GM23338 (cell line): Measurements from ENCODE around the gene ZNF474. TPM values are rescaled to one million over a fixed set of nuclear protein-coding genes. Genes with fewer than 3 reads are reported as not detected.

Source experiments
- ATAC-seq: fragments of 200-7000 bp; cut with Tn5 transposase; 3 replicates; pipeline ENCODE4 v1.9.1; 2020
- DNase-seq: peaks from one replicate; pipeline ENCODE4 v3.0.0-alpha.2; 2015; ENCODE audit warnings: low spot score
- H2AFZ ChIP-seq: fragments of 200-600 bp; sonication (generic); 2 replicates; pipeline ENCODE4 v1.8.0; 2016; ENCODE audit warnings: antibody characterized with exemption, mild to moderate bottlenecking, moderate library complexity
- H3F3A ChIP-seq: fragments of 200-600 bp; sonication (generic); replicated peaks from 2 replicates; pipeline ENCODE4 v1.8.0; 2017; ENCODE audit warnings: antibody characterized with exemption, mixed run types, low read depth
- H3K27ac ChIP-seq: fragments of 200-600 bp; sonication (generic); 2 replicates; pipeline ENCODE4 v1.6.1; 2016; ENCODE audit warnings: low read depth
- H3K27me3 ChIP-seq: fragments of 200-600 bp; sonication (generic); 2 replicates; pipeline ENCODE4 v1.8.0; 2016; ENCODE audit warnings: mild to moderate bottlenecking, mixed run types, moderate library complexity; ENCODE audit not compliant: insufficient read depth
- H3K36me3 ChIP-seq: fragments of 200-600 bp; sonication (generic); 2 replicates; pipeline ENCODE4 v1.8.0; 2016; ENCODE audit warnings: mild to moderate bottlenecking; ENCODE audit not compliant: insufficient read depth
- H3K4me1 ChIP-seq: fragments of 200-600 bp; sonication (generic); 2 replicates; pipeline ENCODE4 v1.8.0; 2016; ENCODE audit warnings: mild to moderate bottlenecking, moderate library complexity; ENCODE audit not compliant: insufficient read depth
- H3K4me2 ChIP-seq: fragments of 200-600 bp; sonication (generic); 2 replicates; pipeline ENCODE4 v1.7.1; 2017; ENCODE audit warnings: mixed run types
- H3K4me3 ChIP-seq: fragments of 200-600 bp; sonication (generic); 2 replicates; pipeline ENCODE4 v1.6.1; 2016; ENCODE audit warnings: mixed run types
- H3K79me2 ChIP-seq: fragments of 200-600 bp; sonication (generic); replicated peaks from 2 replicates; pipeline ENCODE4 v1.8.0; 2017; ENCODE audit warnings: mild to moderate bottlenecking; ENCODE audit not compliant: insufficient read depth
- H3K9me2 ChIP-seq: fragments of 200-600 bp; sonication (generic); 2 replicates; pipeline ENCODE4 v1.8.0; 2017; ENCODE audit not compliant: insufficient read depth
- H4K20me1 ChIP-seq: fragments of 200-600 bp; sonication (generic); replicated peaks from 2 replicates; pipeline ENCODE4 v1.8.0; 2017; ENCODE audit warnings: mild to moderate bottlenecking; ENCODE audit not compliant: insufficient read depth
- H3K27ac Mint-ChIP-seq: 2 replicates; pipeline ENCODE4 v1.8.0; 2020; ENCODE audit warnings: inconsistent platforms, mild to moderate bottlenecking, moderate library complexity, mixed read lengths
- H3K27me3 Mint-ChIP-seq: 3 replicates; pipeline ENCODE4 v1.8.0; 2022; ENCODE audit warnings: low read depth, mild to moderate bottlenecking, moderate library complexity, mixed read lengths, inconsistent platforms; ENCODE audit not compliant: insufficient read depth, poor library complexity
- H3K36me3 Mint-ChIP-seq: 3 replicates; pipeline ENCODE4 v1.8.0; 2021; ENCODE audit warnings: low read depth, mild to moderate bottlenecking, inconsistent platforms, moderate library complexity, mixed read lengths
- H3K4me1 Mint-ChIP-seq: 3 replicates; pipeline ENCODE4 v1.8.0; 2020; ENCODE audit warnings: mild to moderate bottlenecking, inconsistent platforms, mixed read lengths
- H3K4me3 Mint-ChIP-seq: 3 replicates; pipeline ENCODE4 v1.8.0; 2021; ENCODE audit warnings: moderate library complexity, mild to moderate bottlenecking, inconsistent platforms, mixed read lengths
- H3K9me3 Mint-ChIP-seq: 3 replicates; pipeline ENCODE4 v1.8.0; 2020; ENCODE audit warnings: moderate library complexity, mild to moderate bottlenecking, inconsistent platforms, mixed read lengths
- CREB1 ChIP-seq: fragments of 250-450 bp; sonication (Bioruptor Pico); IDR thresholded peaks from 2 replicates; pipeline ENCODE4 v1.5.0; 2020; ENCODE audit warnings: low read depth, mild to moderate bottlenecking, moderate library complexity
- EZH2phosphoT487 ChIP-seq: fragments of 200-600 bp; sonication (generic); IDR thresholded peaks from one replicate; pipeline ENCODE4 v1.8.1; 2018; ENCODE audit warnings: antibody characterized with exemption; ENCODE audit not compliant: unreplicated experiment
- NANOG ChIP-seq: IDR thresholded peaks from 2 replicates; pipeline ENCODE4 v1.6.1; 2016; ENCODE audit warnings: antibody characterized with exemption, borderline replicate concordance
- POLR2AphosphoS5 ChIP-seq: IDR thresholded peaks from 2 replicates; pipeline ENCODE4 v1.6.1; 2016; ENCODE audit warnings: antibody characterized with exemption, low read depth
- STAT1 ChIP-seq: IDR thresholded peaks from one replicate; pipeline ENCODE4 v1.6.1; 2016; ENCODE audit warnings: antibody characterized with exemption; ENCODE audit not compliant: unreplicated experiment
- ZNF331 ChIP-seq: fragments of 250-450 bp; sonication (Bioruptor Pico); IDR thresholded peaks from 2 replicates; pipeline ENCODE4 v1.5.0; 2020; ENCODE audit warnings: low read depth, mild to moderate bottlenecking, moderate library complexity
- polyA plus RNA-seq: library from polyadenylated mRNA; unstranded; fragments of >200 nt; fragmentation: Nextera tagmentation; extraction: Ambion mirVana; gene quantifications from 2 replicates; pipeline ENCODE4 v1.2.1, GENCODE V29; 2016
- total RNA-seq: library from RNA; depleted of rRNA; stranded (reverse); fragments of >200 nt; shearing (Covaris generic); gene quantifications from 2 replicates; pipeline ENCODE4 v1.2.3, GENCODE V29; 2014
- TF ChIP-seq, protein P1 (sequence below): IDR thresholded peaks from one replicate; pipeline ENCODE4 v1.6.1; 2018; ENCODE audit warnings: antibody characterized with exemption; ENCODE audit not compliant: unreplicated experiment
- TF ChIP-seq, protein P2 (sequence below): IDR thresholded peaks from 2 replicates; pipeline ENCODE4 v1.6.1; 2016; ENCODE audit warnings: antibody characterized with exemption

The ZNF474 gene
- total and polyA plus RNA-seq, 2 experiments from 2014 or later: 0.59 TPM; not detected in 1

DNA sequence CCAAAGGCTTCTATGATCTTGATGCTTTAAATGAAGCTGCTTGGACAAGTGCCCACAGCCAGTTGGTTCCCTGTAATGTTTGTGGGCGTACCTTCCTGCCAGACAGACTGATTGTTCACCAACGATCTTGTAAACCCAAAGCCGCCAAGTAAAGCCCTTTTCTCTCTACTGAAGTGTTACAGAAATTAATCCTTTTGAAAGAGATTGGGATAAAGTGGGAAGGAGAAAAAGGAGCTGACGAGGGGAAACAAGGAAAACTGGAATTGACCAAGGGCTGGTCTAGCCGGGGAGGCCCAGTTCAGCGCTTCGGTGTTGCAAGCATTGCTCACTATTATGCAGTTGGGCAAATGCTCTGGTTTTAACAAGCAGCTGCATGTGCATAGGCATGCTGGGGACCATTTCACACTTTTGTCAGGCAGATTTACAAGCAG lies 53.2 kb downstream of the ZNF474 start:
- H3K4me1 ChIP-seq: peaks cover 22% of the 10 kb centered on the region; the same call in 1 of the 2 replicates
- H3K79me2 ChIP-seq: no peaks in the 10 kb centered on the region
- TF ChIP-seq, protein P1, sequence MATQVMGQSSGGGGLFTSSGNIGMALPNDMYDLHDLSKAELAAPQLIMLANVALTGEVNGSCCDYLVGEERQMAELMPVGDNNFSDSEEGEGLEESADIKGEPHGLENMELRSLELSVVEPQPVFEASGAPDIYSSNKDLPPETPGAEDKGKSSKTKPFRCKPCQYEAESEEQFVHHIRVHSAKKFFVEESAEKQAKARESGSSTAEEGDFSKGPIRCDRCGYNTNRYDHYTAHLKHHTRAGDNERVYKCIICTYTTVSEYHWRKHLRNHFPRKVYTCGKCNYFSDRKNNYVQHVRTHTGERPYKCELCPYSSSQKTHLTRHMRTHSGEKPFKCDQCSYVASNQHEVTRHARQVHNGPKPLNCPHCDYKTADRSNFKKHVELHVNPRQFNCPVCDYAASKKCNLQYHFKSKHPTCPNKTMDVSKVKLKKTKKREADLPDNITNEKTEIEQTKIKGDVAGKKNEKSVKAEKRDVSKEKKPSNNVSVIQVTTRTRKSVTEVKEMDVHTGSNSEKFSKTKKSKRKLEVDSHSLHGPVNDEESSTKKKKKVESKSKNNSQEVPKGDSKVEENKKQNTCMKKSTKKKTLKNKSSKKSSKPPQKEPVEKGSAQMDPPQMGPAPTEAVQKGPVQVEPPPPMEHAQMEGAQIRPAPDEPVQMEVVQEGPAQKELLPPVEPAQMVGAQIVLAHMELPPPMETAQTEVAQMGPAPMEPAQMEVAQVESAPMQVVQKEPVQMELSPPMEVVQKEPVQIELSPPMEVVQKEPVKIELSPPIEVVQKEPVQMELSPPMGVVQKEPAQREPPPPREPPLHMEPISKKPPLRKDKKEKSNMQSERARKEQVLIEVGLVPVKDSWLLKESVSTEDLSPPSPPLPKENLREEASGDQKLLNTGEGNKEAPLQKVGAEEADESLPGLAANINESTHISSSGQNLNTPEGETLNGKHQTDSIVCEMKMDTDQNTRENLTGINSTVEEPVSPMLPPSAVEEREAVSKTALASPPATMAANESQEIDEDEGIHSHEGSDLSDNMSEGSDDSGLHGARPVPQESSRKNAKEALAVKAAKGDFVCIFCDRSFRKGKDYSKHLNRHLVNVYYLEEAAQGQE: no peak
- H3K4me3 ChIP-seq: no peak overlapping the region
- Mint-ChIP-seq H3K4me3 (no peak overlapping the region), H3K36me3 (no peaks in the 10 kb centered on the region), H3K27me3 (no peaks in the 10 kb centered on the region), H3K9me3 (no peaks in the 10 kb centered on the region; the same call in 2 of the 3 replicates), H3K4me1 (peaks cover 34% of the 10 kb centered on the region), H3K27ac (peak overlapping the region; percentile 64; the same call in 1 of the 2 replicates)
- peak overlapping the region; percentile 41; the same call in 1 of the 2 replicates for H3K27ac ChIP-seq
- no peaks in the 10 kb centered on the region for H3K9me2 ChIP-seq
- ATAC-seq (peak; percentile 89), DNase-seq (peak; percentile 51)
- no peaks in the 10 kb centered on the region for H3F3A ChIP-seq
- no peaks in the 10 kb centered on the region for H3K36me3 ChIP-seq
- no peaks in the 10 kb centered on the region for H4K20me1 ChIP-seq
- no peaks in the 10 kb centered on the region for H3K27me3 ChIP-seq
- H3K4me2 ChIP-seq: peak overlapping the region; percentile 4
- peak overlapping the region; percentile 79 for H2AFZ ChIP-seq

DNA sequence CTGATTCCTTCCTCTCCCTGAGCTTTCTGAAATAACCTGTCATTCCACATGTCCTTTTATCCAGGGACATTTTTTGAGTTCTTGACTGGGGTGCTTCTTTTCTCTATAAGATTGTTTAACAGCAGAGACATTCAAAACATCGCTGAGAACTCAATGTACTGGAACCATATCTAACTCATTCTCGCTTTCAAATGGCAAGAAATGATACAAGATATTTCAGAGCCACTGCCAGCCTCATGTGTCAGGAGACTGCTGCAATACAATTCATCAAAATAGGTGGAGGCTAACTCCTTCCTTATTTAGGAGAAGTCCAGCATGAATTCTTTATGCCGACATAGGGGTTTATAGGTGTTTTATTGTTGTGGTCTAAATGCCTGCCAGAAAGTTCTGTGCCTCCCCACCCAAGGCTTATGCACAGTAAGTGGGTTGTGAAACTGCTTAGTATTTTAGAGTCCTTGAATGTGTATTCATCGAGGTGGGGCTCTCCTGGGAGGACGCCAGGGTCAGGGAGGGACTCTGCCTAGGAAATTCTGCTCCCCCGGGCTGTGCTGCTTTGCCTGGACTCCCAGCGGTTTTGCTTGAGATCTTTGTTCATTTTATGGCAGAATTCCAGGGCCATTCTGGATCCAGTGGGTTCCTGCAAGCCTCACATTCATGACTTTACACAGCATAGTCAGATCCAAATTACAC lies 53.9 kb downstream of the ZNF474 start:
- DNase-seq (no peak), ATAC-seq (peak; percentile 57)
- H3K27me3 Mint-ChIP-seq: no peaks in the 10 kb centered on the region
- H3K4me1 ChIP-seq: peaks cover 22% of the 10 kb centered on the region; the same call in 1 of the 2 replicates
- no peak overlapping the region for H3K4me3 ChIP-seq
- peaks cover 34% of the 10 kb centered on the region for H3K4me1 Mint-ChIP-seq
- peak overlapping the region; percentile 79 for H2AFZ ChIP-seq
- H3K4me3 Mint-ChIP-seq: peak overlapping the region; percentile 9; the same call in 1 of the 3 replicates
- no peak overlapping the region for H3K27ac Mint-ChIP-seq
- no peaks in the 10 kb centered on the region for H3F3A ChIP-seq
- H3K36me3 Mint-ChIP-seq: no peaks in the 10 kb centered on the region
- no peaks in the 10 kb centered on the region for H3K36me3 ChIP-seq
- no peaks in the 10 kb centered on the region for H3K79me2 ChIP-seq
- H3K27me3 ChIP-seq: no peaks in the 10 kb centered on the region
- peak overlapping the region; percentile 4 for H3K4me2 ChIP-seq
- H4K20me1 ChIP-seq: no peaks in the 10 kb centered on the region
- H3K9me3 Mint-ChIP-seq: no peaks in the 10 kb centered on the region; the same call in 2 of the 3 replicates
- H3K27ac ChIP-seq: peak overlapping the region; percentile 41; the same call in 1 of the 2 replicates
- no peaks in the 10 kb centered on the region for H3K9me2 ChIP-seq
- no peak for TF ChIP-seq ZNF331 (CRISPR knock-in tag)
- TF ChIP-seq POLR2AphosphoS5: no peak
- TF ChIP-seq, protein P2, sequence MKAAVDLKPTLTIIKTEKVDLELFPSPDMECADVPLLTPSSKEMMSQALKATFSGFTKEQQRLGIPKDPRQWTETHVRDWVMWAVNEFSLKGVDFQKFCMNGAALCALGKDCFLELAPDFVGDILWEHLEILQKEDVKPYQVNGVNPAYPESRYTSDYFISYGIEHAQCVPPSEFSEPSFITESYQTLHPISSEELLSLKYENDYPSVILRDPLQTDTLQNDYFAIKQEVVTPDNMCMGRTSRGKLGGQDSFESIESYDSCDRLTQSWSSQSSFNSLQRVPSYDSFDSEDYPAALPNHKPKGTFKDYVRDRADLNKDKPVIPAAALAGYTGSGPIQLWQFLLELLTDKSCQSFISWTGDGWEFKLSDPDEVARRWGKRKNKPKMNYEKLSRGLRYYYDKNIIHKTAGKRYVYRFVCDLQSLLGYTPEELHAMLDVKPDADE: no peak
- no peak for TF ChIP-seq CREB1 (CRISPR knock-in tag)
- no peak for TF ChIP-seq STAT1
- TF ChIP-seq, protein P1: no peak
- TF ChIP-seq NANOG: no peak
- no peak for TF ChIP-seq EZH2phosphoT487
